Skeletal muscle tissue (tissue), 4 donors: ENCODE measurements around the gene RAB25. TPM values are rescaled to one million over a fixed set of nuclear protein-coding genes. Genes with fewer than 3 reads are reported as not detected.
"Not testable (repeated sequence)": the region's sequence is repeated elsewhere in the genome, so short reads cannot be mapped to it uniquely, and the experiment has no call there.

Source experiments
- H3K27ac ChIP-seq: one replicate; pipeline ENCODE4 v1.7.0; 2013; ENCODE audit warnings: mild to moderate bottlenecking, low read depth, low read length, inconsistent platforms
- H3K27me3 ChIP-seq, 3 donors: one replicate each; pipeline ENCODE4 v1.7.0; 2013; ENCODE audit warnings: low read length in 3 of 3; ENCODE audit not compliant: control insufficient read depth in 3 of 3, insufficient read depth in 3 of 3
- H3K36me3 ChIP-seq, 3 donors: one replicate each; pipeline ENCODE4 v1.7.0; 2013; ENCODE audit warnings: low read length in 3 of 3; ENCODE audit not compliant: control insufficient read depth in 3 of 3, insufficient read depth in 3 of 3
- H3K4me1 ChIP-seq, 3 donors: one replicate each; pipeline ENCODE4 v1.7.0; 2013; ENCODE audit warnings: low read length in 3 of 3, mild to moderate bottlenecking in 3 of 3; ENCODE audit not compliant: control insufficient read depth in 3 of 3, insufficient read depth in 3 of 3
- H3K4me3 ChIP-seq, 3 donors: one replicate each; pipeline ENCODE4 v1.7.0; 2013; ENCODE audit warnings: low read length in 3 of 3
- H3K9ac ChIP-seq, 3 donors: one replicate each; pipeline ENCODE4 v1.7.0; 2013; ENCODE audit warnings: low read length in 3 of 3, mild to moderate bottlenecking in 3 of 3, moderate library complexity in 2 of 3, low read depth in 1 of 3
- H3K9me3 ChIP-seq, 3 donors: one replicate each; pipeline ENCODE4 v1.7.0; 2013; ENCODE audit warnings: low read length in 3 of 3; ENCODE audit not compliant: control insufficient read depth in 3 of 3
- total RNA-seq: library from RNA; depleted of rRNA; stranded (reverse); fragments of >200 nt; gene quantifications from one replicate; pipeline ENCODE4 v1.2.3, GENCODE V29; 2014
- donor health status: Osteomylitis.

The RAB25 gene
- total RNA-seq, 1 donor from 2014 or later, result not detected

DNA sequence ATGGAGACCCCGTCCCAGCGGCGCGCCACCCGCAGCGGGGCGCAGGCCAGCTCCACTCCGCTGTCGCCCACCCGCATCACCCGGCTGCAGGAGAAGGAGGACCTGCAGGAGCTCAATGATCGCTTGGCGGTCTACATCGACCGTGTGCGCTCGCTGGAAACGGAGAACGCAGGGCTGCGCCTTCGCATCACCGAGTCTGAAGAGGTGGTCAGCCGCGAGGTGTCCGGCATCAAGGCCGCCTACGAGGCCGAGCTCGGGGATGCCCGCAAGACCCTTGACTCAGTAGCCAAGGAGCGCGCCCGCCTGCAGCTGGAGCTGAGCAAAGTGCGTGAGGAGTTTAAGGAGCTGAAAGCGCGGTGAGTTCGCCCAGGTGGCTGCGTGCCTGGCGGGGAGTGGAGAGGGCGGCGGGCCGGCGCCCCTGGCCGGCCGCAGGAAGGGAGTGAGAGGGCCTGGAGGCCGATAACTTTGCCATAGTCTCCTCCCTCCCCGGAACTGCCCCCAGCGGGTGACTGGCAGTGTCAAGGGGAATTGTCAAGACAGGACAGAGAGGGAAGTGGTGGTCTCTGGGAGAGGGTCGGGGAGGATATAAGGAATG, 54.1 kb downstream of the RAB25 start:
- Histone ChIP-seq H3K36me3 (peaks cover 3 to 6% (median 4%) of the 10 kb centered on the region in 3 donors), H3K27me3 (no peaks in the 10 kb centered on the region), H3K9ac (peak overlapping the region; percentile 99 to 100 (median 100)), H3K9me3 (no peaks in the 10 kb centered on the region), H3K4me1 (peaks cover 49 to 65% (median 50%) of the 10 kb centered on the region in 3 donors), H3K4me3 (peak overlapping the region; percentile 96 to 100 (median 100)), H3K27ac (peak overlapping the region; percentile 97)

DNA sequence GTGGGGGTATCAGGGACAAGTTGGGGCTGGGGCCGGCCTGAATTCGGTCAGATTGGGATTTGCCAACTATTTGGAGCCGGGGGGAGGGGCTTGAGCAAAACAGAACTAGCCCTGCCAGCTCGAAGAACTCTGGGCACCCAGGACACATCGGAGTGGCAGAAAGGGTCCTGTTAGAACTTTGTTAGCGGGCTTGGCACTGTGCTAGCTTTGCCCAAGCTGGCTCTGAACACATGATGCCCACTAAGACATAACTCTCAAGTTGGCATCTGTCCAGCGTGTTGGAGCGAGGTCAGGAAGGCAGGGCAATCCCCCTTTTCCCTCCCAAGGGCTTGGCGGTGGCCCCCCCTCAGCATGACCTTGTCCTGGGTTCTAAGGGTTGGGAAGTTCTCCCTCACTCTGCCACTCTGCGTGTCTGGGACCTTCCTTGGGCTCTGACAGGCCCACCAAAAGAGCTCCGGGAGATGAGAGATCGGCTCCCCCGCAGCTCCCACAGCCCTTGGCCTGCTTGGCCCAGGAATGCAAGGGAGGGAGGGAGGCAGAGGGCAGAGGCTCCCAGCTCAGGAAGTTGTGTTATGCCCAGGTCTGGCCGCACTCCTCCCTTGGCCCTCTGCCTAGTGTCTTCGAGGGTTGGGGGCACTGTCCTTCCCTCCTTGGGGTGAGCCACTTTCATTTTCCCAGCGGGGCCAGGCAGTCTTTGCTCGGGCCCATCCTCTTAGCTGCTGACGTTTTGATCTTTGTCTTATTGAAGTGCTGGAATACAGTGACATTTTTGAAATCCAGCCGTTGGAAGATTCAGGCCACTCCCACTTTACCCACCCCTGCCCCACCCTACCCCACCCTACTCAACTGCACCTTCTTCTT, 54.8 kb downstream of the RAB25 start:
- Histone ChIP-seq H3K4me3 (peak overlapping the region; percentile 96 to 100 (median 100)), H3K9ac (peak overlapping the region; percentile 99 to 100 (median 100)), H3K9me3 (no peaks in the 10 kb centered on the region), H3K36me3 (peaks cover 4 to 9% (median 6%) of the 10 kb centered on the region in 3 donors), H3K27ac (peak overlapping the region; percentile 97), H3K27me3 (no peaks in the 10 kb centered on the region), H3K4me1 (peaks cover 56 to 72% (median 57%) of the 10 kb centered on the region in 3 donors)

DNA sequence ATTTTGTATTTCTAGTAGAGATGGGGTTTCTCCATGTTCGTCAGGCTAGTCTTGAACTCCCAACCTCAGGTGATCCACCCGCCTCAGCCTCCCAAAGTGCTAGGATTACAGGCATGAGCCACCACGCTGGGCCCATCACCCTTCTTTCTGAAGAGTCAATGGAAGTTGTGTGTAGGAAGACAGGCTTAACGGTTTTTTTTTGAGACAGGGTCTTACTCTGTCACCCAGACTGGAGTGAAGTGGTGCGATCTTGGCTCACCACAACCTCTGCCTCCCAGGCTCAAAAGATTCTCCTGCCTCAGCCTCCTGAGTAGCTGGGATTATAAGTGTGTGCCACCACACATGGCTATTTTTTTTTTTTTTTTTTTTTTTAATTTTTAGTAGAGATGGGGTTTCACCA, 55.8 kb downstream of the RAB25 start:
- not testable (repeated sequence) for H3K9me3 ChIP-seq, H3K27me3 ChIP-seq, H3K36me3 ChIP-seq
- H3K4me3 ChIP-seq, result peak overlapping the region; percentile 96 to 100 (median 100)
- H3K9ac ChIP-seq, result peak overlapping the region; percentile 99 to 100 (median 100)
- peak overlapping the region; percentile 97 for H3K27ac ChIP-seq
- H3K4me1 ChIP-seq, result peaks cover 65 to 75% (median 65%) of the 10 kb centered on the region in 3 donors

DNA sequence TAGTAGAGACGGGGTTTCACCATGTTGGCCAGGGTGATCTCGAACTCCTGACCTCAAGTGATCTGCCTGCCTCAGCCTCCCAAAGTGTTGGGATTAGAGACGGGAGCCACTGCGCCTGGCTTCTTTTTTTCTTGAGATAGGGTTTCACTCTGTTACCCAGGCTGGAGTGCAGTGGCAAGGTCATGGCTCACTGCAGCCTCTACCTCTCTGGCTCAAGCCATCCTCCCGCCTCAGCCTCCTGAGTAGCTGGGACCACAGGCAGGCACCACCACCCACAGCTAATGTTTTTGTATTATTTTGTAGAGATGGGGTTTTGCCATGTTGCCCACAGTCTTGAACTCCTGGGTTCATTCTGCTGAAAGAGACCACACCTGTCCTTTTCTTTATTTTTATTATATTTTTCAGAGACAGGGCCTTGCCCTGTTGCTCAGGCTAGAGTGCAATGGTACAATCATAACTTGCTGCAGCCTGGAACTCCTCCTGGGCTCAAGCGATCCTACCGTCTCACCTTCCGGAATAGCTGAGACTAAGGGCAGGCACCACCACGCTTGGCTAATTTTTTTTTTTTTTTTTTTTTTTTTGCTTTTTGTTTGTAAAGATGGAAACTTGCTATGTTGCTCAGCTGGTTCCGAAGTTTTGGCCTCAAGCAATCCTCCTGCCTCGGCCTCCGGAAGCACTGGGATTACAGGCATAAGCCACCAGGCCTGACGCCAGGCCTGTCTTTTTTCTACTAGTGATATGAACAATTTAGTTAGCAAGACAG, 56.6 kb downstream of the RAB25 start:
- Histone ChIP-seq H3K36me3 (peaks cover 4 to 9% (median 7%) of the 10 kb centered on the region in 3 donors), H3K27me3 (no peaks in the 10 kb centered on the region), H3K4me1 (peaks cover 65 to 75% (median 67%) of the 10 kb centered on the region in 3 donors), H3K27ac (peak overlapping the region; percentile 99), H3K4me3 (peak overlapping the region; percentile 72 to 96 (median 79)), H3K9ac (peak overlapping the region; percentile 85 to 99 (median 90)), H3K9me3 (no peaks in the 10 kb centered on the region)

DNA sequence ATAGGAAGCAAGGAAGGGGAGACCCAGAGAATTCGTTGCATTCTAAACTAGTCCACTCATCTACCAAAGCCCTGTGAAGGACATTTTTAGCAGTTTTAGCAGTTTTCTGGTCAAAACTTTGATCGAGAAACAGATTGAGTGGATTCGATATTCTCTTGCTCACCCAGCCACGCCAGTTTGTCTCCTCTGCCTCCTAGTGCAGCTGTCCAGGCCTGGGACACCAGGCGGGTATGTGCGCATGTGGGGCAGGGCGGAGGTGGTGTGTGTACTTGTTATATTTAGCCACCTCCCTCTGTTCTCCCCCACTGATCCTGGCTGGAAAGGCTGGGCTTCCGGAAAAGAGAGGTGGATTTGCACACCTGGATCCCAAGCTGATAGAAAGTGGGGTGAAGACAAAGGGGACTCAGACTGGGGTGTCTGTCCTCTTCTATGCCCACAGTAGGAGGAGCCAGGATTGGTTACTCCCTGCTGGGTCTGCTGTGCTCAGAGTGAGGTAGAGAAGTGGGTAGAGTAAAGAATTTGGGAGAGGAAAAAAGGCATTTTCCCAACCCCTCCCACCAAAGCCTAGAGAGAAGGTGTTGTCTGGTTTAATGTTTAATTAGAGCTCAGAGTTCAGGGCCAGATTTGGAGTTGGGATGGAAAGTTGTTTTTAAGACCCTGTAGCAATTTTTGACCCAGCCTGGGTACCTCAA, 57.4 kb downstream of the RAB25 start:
- H3K27me3 ChIP-seq, result no peaks in the 10 kb centered on the region
- peak overlapping the region; percentile 72 to 96 (median 79) for H3K4me3 ChIP-seq
- H3K9ac ChIP-seq, result peak overlapping the region; percentile 85 to 99 (median 90)
- peaks cover 68 to 77% (median 70%) of the 10 kb centered on the region in 3 donors for H3K4me1 ChIP-seq
- no peaks in the 10 kb centered on the region for H3K9me3 ChIP-seq
- peak overlapping the region; percentile 99 for H3K27ac ChIP-seq
- peaks cover 4 to 9% (median 7%) of the 10 kb centered on the region in 3 donors for H3K36me3 ChIP-seq

GRCh38 chr1:156119503-156120209, 58.7 kb downstream of the RAB25 start:
- H3K4me1 ChIP-seq, result peaks cover 69 to 79% (median 72%) of the 10 kb centered on the region in 3 donors

More at GRCh38 chr1:156119503-156120209, 58.7 kb downstream of the RAB25 start:
- Histone ChIP-seq H3K36me3 (peaks cover 4 to 9% (median 7%) of the 10 kb centered on the region in 3 donors), H3K4me3 (peak overlapping the region; percentile 62 to 72 (median 68)), H3K27me3 (no peaks in the 10 kb centered on the region), H3K9ac (peak overlapping the region; percentile 75 to 84 (median 78)), H3K9me3 (no peaks in the 10 kb centered on the region), H3K27ac (peak overlapping the region; percentile 99)

Other genes with a start within 250 kb of the RAB25 start
- gene GON4L, start 203.9 kb upstream of the RAB25 start, total RNA-seq, result 32.9 TPM
- 10.4 TPM for gene SYT11, start 201.6 kb upstream of the RAB25 start, total RNA-seq
- gene RIT1, start 149.8 kb upstream of the RAB25 start, total RNA-seq, result 21.4 TPM
- gene KHDC4, start 126.7 kb upstream of the RAB25 start, total RNA-seq, result 26.6 TPM
- not detected for gene RXFP4, start 119.5 kb upstream of the RAB25 start, total RNA-seq
- gene ARHGEF2, start 82.6 kb upstream of the RAB25 start, total RNA-seq, result 135 TPM
- 276 TPM for gene SSR2, start 40.2 kb upstream of the RAB25 start, total RNA-seq
- 15.7 TPM for gene UBQLN4, start 7.4 kb upstream of the RAB25 start, total RNA-seq
- gene LAMTOR2, start 6.4 kb upstream of the RAB25 start, total RNA-seq, result 35.0 TPM
- 6.8 TPM for gene MEX3A, start 21.3 kb downstream of the RAB25 start, total RNA-seq
- 399 TPM for gene LMNA, start 53.6 kb downstream of the RAB25 start, total RNA-seq
- 4.2 TPM for gene SEMA4A, start 92.4 kb downstream of the RAB25 start, total RNA-seq
- 3.1 TPM for gene SLC25A44, start 132.9 kb downstream of the RAB25 start, total RNA-seq
- gene PMF1, start 151.8 kb downstream of the RAB25 start, total RNA-seq, result 50.6 TPM
- 1.0 TPM for gene BGLAP, start 181.0 kb downstream of the RAB25 start, total RNA-seq
- 1.0 TPM for gene PAQR6, start 186.9 kb downstream of the RAB25 start, total RNA-seq
- 25.6 TPM for gene SMG5, start 221.7 kb downstream of the RAB25 start, total RNA-seq
- gene TMEM79, start 223.2 kb downstream of the RAB25 start, total RNA-seq, result 4.2 TPM
- gene GLMP, start 234.5 kb downstream of the RAB25 start, total RNA-seq, result 20.4 TPM
- gene VHLL, start 238.1 kb downstream of the RAB25 start, total RNA-seq, result not detected